Stimulated activated CD4-positive, alpha-beta T cell treated with anti-CD3 and anti-CD28 coated beads, TNF-alpha, amount 100 ng/mL, for 4 hours (primary cell): ENCODE measurements around the gene MMEL1.
"Not testable (repeated sequence)": the region's sequence is repeated elsewhere in the genome, so short reads cannot be mapped to it uniquely, and the experiment has no call there.

ENCODE experiments used
- DNase-seq, 3 experiments: peaks; one replicate each; pipeline ENCODE4 v3.0.0-alpha.2; 2020; ENCODE audit warnings: low read depth in 3 of 3

MMEL1 gene

GRCh38 chr1:2573250-2573920 lies 59.4 kb downstream of the MMEL1 start:
- no peak for DNase-seq

- no peak for DNase-seq
Measured at GRCh38 chr1:2571348-2571747, 61.5 kb downstream of the MMEL1 start.

- DNase-seq: no peak
Measured at GRCh38 chr1:2570332-2570731, 62.5 kb downstream of the MMEL1 start.

- DNase-seq: not testable (repeated sequence)
Measured at GRCh38 chr1:2569703-2570102, 63.1 kb downstream of the MMEL1 start.

GRCh38 chr1:2569060-2569459 lies 63.8 kb downstream of the MMEL1 start:
- no peak for DNase-seq

GRCh38 chr1:2568187-2568816 lies 64.5 kb downstream of the MMEL1 start:
- not testable (repeated sequence) for DNase-seq

GRCh38 chr1:2567083-2567679 lies 65.6 kb downstream of the MMEL1 start:
- DNase-seq: no peak

GRCh38 chr1:2566101-2567045 lies 66.4 kb downstream of the MMEL1 start:
- no peak for DNase-seq

GRCh38 chr1:2564815-2565374 lies 67.9 kb downstream of the MMEL1 start:
- no peak for DNase-seq

GRCh38 chr1:2564006-2564814 lies 68.6 kb downstream of the MMEL1 start:
- DNase-seq: no peak

GRCh38 chr1:2563205-2563604 lies 69.6 kb downstream of the MMEL1 start:
- DNase-seq: no peak

GRCh38 chr1:2561898-2562895 lies 70.6 kb downstream of the MMEL1 start:
- no peak for DNase-seq

- DNase-seq: no peak
Measured at GRCh38 chr1:2561446-2561845, 71.4 kb downstream of the MMEL1 start.

- no peak for DNase-seq
Measured at GRCh38 chr1:2560299-2561073, 72.3 kb downstream of the MMEL1 start.

GRCh38 chr1:2559509-2560298 lies 73.1 kb downstream of the MMEL1 start:
- DNase-seq: no peak

GRCh38 chr1:2558861-2559260 lies 74.0 kb downstream of the MMEL1 start:
- no peak for DNase-seq

- DNase-seq: no peak
Measured at GRCh38 chr1:2558420-2558819, 74.4 kb downstream of the MMEL1 start.
